ENCODE data around the gene ZNF609. TPM values are rescaled to one million over a fixed set of nuclear protein-coding genes. Genes with fewer than 3 reads are reported as not detected.

The ZNF609 gene
- polyA plus RNA-seq, 1 donor from 2014 or later = 11.8 TPM

DNA sequence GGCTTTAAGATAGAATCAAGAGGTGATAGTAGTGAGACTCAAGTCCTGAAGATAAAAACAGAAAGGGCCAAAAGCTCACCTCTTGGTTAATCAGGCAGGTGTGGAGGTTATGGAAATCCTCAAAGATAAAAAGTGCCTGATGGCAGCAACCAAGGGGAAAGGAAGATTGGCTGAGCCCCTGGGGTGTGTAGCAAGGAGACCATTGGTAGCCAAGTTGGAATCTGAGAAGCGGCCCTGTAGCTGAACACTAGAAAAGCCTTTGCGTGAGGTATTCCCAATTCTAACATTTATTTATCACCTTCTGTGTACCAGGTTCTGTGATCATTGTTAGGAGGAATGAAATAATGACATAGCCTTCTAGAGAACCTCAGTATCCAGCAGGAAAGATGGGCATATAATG is 98.9 kb downstream of the ZNF609 start:
- no peak overlapping the region for H3K4me3 ChIP-seq (ENCODE audit: low read length)
- no peaks in the 10 kb centered on the region for H3K27me3 ChIP-seq (ENCODE audit: insufficient read depth, low read depth, low read length)
- H3K4me2 ChIP-seq (ENCODE audit: low read length) = no peak overlapping the region
- H4K20me1 ChIP-seq (ENCODE audit: insufficient read depth) = no peaks in the 10 kb centered on the region
- no peak overlapping the region for H3K27ac ChIP-seq (ENCODE audit: low read length)
- peaks cover 76% of the 10 kb centered on the region for H3K79me2 ChIP-seq (replicated peaks; ENCODE audit: insufficient read depth, low read length)
- H3F3A ChIP-seq (ENCODE audit: insufficient read depth, low read length, poor library complexity, severe bottlenecking) = no peaks in the 10 kb centered on the region
- H2AFZ ChIP-seq (ENCODE audit: low read depth, low read length) = no peak overlapping the region
- no peaks in the 10 kb centered on the region for H3K36me3 ChIP-seq (ENCODE audit: insufficient read depth, low read length)
- no peaks in the 10 kb centered on the region for H3K9me2 ChIP-seq (ENCODE audit: insufficient read depth, low read length)
- H3K9me3 ChIP-seq (ENCODE audit: low read length) = no peaks in the 10 kb centered on the region
- TF ChIP-seq, protein P1, sequence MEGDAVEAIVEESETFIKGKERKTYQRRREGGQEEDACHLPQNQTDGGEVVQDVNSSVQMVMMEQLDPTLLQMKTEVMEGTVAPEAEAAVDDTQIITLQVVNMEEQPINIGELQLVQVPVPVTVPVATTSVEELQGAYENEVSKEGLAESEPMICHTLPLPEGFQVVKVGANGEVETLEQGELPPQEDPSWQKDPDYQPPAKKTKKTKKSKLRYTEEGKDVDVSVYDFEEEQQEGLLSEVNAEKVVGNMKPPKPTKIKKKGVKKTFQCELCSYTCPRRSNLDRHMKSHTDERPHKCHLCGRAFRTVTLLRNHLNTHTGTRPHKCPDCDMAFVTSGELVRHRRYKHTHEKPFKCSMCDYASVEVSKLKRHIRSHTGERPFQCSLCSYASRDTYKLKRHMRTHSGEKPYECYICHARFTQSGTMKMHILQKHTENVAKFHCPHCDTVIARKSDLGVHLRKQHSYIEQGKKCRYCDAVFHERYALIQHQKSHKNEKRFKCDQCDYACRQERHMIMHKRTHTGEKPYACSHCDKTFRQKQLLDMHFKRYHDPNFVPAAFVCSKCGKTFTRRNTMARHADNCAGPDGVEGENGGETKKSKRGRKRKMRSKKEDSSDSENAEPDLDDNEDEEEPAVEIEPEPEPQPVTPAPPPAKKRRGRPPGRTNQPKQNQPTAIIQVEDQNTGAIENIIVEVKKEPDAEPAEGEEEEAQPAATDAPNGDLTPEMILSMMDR (IDR thresholded peaks at IDR 0.05; ENCODE audit: poor library complexity, severe bottlenecking) = no peak
- TF ChIP-seq TAF1 (IDR thresholded peaks at IDR 0.05; ENCODE audit: low read depth) (no peak), EZH2 (IDR thresholded peaks at IDR 0.05; ENCODE audit: borderline replicate concordance, insufficient read depth, low read length, poor library complexity, severe bottlenecking) (no peak), EP300 (conservative IDR thresholded peaks at IDR 0.05; ENCODE audit: poor library complexity, severe bottlenecking) (no peak), MXI1 (conservative IDR thresholded peaks at IDR 0.05; ENCODE audit: poor library complexity, severe bottlenecking) (no peak), SMC3 (conservative IDR thresholded peaks at IDR 0.05; ENCODE audit: poor library complexity) (no peak), POLR2AphosphoS5 (IDR thresholded peaks at IDR 0.05) (no peak), RAD21 (conservative IDR thresholded peaks at IDR 0.05) (no peak)
- TF ChIP-seq, protein P2, sequence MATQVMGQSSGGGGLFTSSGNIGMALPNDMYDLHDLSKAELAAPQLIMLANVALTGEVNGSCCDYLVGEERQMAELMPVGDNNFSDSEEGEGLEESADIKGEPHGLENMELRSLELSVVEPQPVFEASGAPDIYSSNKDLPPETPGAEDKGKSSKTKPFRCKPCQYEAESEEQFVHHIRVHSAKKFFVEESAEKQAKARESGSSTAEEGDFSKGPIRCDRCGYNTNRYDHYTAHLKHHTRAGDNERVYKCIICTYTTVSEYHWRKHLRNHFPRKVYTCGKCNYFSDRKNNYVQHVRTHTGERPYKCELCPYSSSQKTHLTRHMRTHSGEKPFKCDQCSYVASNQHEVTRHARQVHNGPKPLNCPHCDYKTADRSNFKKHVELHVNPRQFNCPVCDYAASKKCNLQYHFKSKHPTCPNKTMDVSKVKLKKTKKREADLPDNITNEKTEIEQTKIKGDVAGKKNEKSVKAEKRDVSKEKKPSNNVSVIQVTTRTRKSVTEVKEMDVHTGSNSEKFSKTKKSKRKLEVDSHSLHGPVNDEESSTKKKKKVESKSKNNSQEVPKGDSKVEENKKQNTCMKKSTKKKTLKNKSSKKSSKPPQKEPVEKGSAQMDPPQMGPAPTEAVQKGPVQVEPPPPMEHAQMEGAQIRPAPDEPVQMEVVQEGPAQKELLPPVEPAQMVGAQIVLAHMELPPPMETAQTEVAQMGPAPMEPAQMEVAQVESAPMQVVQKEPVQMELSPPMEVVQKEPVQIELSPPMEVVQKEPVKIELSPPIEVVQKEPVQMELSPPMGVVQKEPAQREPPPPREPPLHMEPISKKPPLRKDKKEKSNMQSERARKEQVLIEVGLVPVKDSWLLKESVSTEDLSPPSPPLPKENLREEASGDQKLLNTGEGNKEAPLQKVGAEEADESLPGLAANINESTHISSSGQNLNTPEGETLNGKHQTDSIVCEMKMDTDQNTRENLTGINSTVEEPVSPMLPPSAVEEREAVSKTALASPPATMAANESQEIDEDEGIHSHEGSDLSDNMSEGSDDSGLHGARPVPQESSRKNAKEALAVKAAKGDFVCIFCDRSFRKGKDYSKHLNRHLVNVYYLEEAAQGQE (IDR thresholded peaks at IDR 0.05; ENCODE audit: borderline replicate concordance) = no peak
- no peak overlapping the region for H3K9ac ChIP-seq (ENCODE audit: low read length)

DNA sequence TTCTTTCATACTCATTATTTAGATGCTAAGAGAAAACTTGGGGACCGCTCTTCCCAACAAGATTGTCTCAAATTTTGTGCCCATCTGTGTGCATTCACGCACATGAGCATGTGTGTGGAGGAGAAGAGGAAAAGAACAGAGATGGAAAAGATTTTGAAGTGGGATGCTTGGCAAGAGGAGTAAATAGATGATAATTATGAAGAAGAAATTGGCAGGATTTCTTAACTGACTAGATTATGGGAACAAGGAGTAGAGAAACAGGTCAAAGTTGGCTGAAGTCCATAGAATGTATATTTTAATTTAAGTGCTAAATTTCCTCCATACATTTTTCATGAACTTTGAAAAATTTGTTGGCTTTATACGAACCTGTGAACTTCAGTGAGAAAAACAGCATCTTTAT is 100.1 kb downstream of the ZNF609 start:
- H4K20me1 ChIP-seq (ENCODE audit: insufficient read depth) = no peaks in the 10 kb centered on the region
- H3K27ac ChIP-seq (ENCODE audit: low read length) = no peak overlapping the region
- H3K9ac ChIP-seq (ENCODE audit: low read length) = no peak overlapping the region
- H3F3A ChIP-seq (ENCODE audit: insufficient read depth, low read length, poor library complexity, severe bottlenecking) = no peaks in the 10 kb centered on the region
- H3K9me2 ChIP-seq (ENCODE audit: insufficient read depth, low read length) = no peaks in the 10 kb centered on the region
- H3K4me3 ChIP-seq (ENCODE audit: low read length) = no peak overlapping the region
- no peak overlapping the region for H3K4me2 ChIP-seq (ENCODE audit: low read length)
- H3K79me2 ChIP-seq (replicated peaks; ENCODE audit: insufficient read depth, low read length) = peaks cover 81% of the 10 kb centered on the region
- no peak overlapping the region for H2AFZ ChIP-seq (ENCODE audit: low read depth, low read length)
- no peaks in the 10 kb centered on the region for H3K9me3 ChIP-seq (ENCODE audit: low read length)
- no peaks in the 10 kb centered on the region for H3K27me3 ChIP-seq (ENCODE audit: insufficient read depth, low read depth, low read length)
- no peaks in the 10 kb centered on the region for H3K36me3 ChIP-seq (ENCODE audit: insufficient read depth, low read length)
- TF ChIP-seq RAD21 (conservative IDR thresholded peaks at IDR 0.05) = no peak

- peaks cover 81% of the 10 kb centered on the region for H3K79me2 ChIP-seq (replicated peaks; ENCODE audit: insufficient read depth, low read length)
- H3K4me2 ChIP-seq (ENCODE audit: low read length) = no peak overlapping the region
- no peaks in the 10 kb centered on the region for H3K27me3 ChIP-seq (ENCODE audit: insufficient read depth, low read depth, low read length)
- H3K9me3 ChIP-seq (ENCODE audit: low read length) = no peaks in the 10 kb centered on the region
- no peaks in the 10 kb centered on the region for H3K36me3 ChIP-seq (ENCODE audit: insufficient read depth, low read length)
- H3K9me2 ChIP-seq (ENCODE audit: insufficient read depth, low read length) = no peaks in the 10 kb centered on the region
- H3K27ac ChIP-seq (ENCODE audit: low read length) = no peak overlapping the region
- no peaks in the 10 kb centered on the region for H3F3A ChIP-seq (ENCODE audit: insufficient read depth, low read length, poor library complexity, severe bottlenecking)
- H3K4me3 ChIP-seq (ENCODE audit: low read length) = no peak overlapping the region
- H4K20me1 ChIP-seq (ENCODE audit: insufficient read depth) = no peaks in the 10 kb centered on the region
- no peak for TF ChIP-seq SMC3 (conservative IDR thresholded peaks at IDR 0.05; ENCODE audit: poor library complexity)
- no peak for TF ChIP-seq POLR2AphosphoS5 (IDR thresholded peaks at IDR 0.05)
- TF ChIP-seq, protein P2 (IDR thresholded peaks at IDR 0.05; ENCODE audit: borderline replicate concordance) = no peak
- TF ChIP-seq RAD21 (conservative IDR thresholded peaks at IDR 0.05) = no peak
- no peak for TF ChIP-seq MXI1 (conservative IDR thresholded peaks at IDR 0.05; ENCODE audit: poor library complexity, severe bottlenecking)
- TF ChIP-seq, protein P1 (IDR thresholded peaks at IDR 0.05; ENCODE audit: poor library complexity, severe bottlenecking) = no peak
- no peak for TF ChIP-seq EP300 (conservative IDR thresholded peaks at IDR 0.05; ENCODE audit: poor library complexity, severe bottlenecking)
- TF ChIP-seq EZH2 (IDR thresholded peaks at IDR 0.05; ENCODE audit: borderline replicate concordance, insufficient read depth, low read length, poor library complexity, severe bottlenecking) = no peak
- TF ChIP-seq TAF1 (IDR thresholded peaks at IDR 0.05; ENCODE audit: low read depth) = no peak
- H3K9ac ChIP-seq (ENCODE audit: low read length) = no peak overlapping the region
- H2AFZ ChIP-seq (ENCODE audit: low read depth, low read length) = no peak overlapping the region
Observed at GRCh38 chr15:64560998-64561397, 100.6 kb downstream of the ZNF609 start.

Measured in neural cell (in vitro differentiated cells).